ENCODE measurements around the gene PCDH15. TPM values are rescaled to one million over a fixed set of nuclear protein-coding genes. Genes with fewer than 3 reads are reported as not detected.

Gene PCDH15
- under 1 TPM in 3 of 4 donors, not detected in 1; 0.14 to 0.48 (median 0.37) TPM for total RNA-seq

DNA sequence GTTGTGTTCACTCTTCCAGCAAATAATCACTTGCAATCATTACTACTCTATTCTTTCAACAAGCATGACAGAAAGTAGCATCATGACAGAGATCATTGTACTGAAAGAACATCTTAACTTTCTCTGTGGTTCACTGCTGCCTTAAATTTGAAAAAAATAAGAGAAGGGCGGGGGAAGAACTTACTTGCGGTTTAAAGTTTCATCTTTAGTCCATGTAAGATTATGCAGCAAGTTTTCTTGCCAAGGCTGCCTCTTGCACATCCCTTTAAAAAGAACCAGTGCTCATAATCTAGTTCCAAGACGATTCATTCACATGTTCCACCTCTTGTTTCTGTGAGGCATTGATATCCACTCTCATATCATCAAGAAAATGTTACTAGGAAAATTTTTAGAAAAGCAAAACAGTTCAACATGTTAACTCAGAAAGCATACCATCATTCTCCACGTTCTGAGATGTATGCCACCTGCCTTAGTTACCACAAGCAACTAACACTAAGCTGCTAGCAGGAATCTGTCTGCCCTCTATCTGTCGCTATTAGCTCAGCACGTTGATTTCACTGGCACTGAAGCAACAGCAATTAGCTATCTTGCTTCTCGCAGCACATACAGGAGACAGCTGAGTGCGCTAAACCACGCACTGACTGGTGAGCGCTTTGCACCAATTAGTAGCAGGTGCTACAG, at the start of gene PCDH15:
Gene PCDH15, minus strand, starts transcription at position 491 of the 681 bp plus-strand sequence. CDS start 136,969 bp downstream, outside the sequence.
- H3K4me3 ChIP-seq, result no peak within 1 kb of the TSS
- H3K9me3 ChIP-seq, result no peaks in the 10 kb centered on the region
- no peaks in the 10 kb centered on the region for H3K36me3 ChIP-seq
- intact Hi-C loops (cut with DNase I; ENCODE audit: low total_unique reads) (no loop called here), in situ Hi-C loops (cut with MboI; ENCODE audit: low pct_ligation_motif_present in 1 of 4, low pct_unique_long_range_greater_than_20kb in 1 of 4, low sequenced_read_pairs in 3 of 4) (no loop called here)
- no peaks in the 10 kb centered on the region for H3K4me1 ChIP-seq
- H3K27ac ChIP-seq, result no peak within 1 kb of the TSS
- no peaks in the 10 kb centered on the region for H3K27me3 ChIP-seq
- no peak for DNase-seq
- TF ChIP-seq POLR2A (IDR thresholded peaks at IDR 0.05) (no peak), EP300 (IDR thresholded peaks at IDR 0.05; ENCODE audit: low read depth) (no peak)
- TF ChIP-seq, protein P1, sequence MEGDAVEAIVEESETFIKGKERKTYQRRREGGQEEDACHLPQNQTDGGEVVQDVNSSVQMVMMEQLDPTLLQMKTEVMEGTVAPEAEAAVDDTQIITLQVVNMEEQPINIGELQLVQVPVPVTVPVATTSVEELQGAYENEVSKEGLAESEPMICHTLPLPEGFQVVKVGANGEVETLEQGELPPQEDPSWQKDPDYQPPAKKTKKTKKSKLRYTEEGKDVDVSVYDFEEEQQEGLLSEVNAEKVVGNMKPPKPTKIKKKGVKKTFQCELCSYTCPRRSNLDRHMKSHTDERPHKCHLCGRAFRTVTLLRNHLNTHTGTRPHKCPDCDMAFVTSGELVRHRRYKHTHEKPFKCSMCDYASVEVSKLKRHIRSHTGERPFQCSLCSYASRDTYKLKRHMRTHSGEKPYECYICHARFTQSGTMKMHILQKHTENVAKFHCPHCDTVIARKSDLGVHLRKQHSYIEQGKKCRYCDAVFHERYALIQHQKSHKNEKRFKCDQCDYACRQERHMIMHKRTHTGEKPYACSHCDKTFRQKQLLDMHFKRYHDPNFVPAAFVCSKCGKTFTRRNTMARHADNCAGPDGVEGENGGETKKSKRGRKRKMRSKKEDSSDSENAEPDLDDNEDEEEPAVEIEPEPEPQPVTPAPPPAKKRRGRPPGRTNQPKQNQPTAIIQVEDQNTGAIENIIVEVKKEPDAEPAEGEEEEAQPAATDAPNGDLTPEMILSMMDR (IDR thresholded peaks at IDR 0.05), result no peak
- 29 to 49% methylated on average over 6 to 10 of the region's 10 CpGs for WGBS, 2 donors (ENCODE audit: low coverage in 1 of 2)

DNA sequence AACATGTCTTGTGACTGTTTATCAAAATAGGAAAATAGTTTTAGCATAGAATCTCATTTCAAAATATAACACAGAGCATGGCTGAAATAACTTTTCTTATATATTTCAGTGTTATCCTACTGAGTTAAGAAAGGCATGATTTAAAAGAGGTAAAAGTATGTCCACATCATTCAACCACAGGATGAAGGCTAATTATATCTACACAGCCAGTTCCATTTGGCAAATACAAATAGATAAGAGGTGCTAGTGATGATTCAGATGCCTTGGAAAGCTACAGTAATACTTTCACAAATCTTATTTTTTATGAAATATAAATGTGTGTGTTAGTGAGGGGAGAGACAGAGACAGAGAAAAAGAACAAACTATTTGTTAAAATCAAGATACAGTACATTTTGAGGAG, 42.9 kb upstream of the PCDH15 start:
- Histone ChIP-seq H3K4me3 (no peak overlapping the region), H3K4me1 (no peaks in the 10 kb centered on the region), H3K36me3 (no peaks in the 10 kb centered on the region), H3K9me3 (no peaks in the 10 kb centered on the region), H3K27me3 (no peaks in the 10 kb centered on the region), H3K27ac (no peak overlapping the region)
- TF ChIP-seq, protein P1 (IDR thresholded peaks at IDR 0.05), result no peak
- no peak for TF ChIP-seq POLR2AphosphoS5 (IDR thresholded peaks at IDR 0.05)
- intact Hi-C loops (cut with DNase I; ENCODE audit: low total_unique reads) (no loop called here), in situ Hi-C loops (cut with MboI; ENCODE audit: low pct_ligation_motif_present in 1 of 4, low pct_unique_long_range_greater_than_20kb in 1 of 4, low sequenced_read_pairs in 3 of 4) (no loop called here)
- no peak for DNase-seq

DNA sequence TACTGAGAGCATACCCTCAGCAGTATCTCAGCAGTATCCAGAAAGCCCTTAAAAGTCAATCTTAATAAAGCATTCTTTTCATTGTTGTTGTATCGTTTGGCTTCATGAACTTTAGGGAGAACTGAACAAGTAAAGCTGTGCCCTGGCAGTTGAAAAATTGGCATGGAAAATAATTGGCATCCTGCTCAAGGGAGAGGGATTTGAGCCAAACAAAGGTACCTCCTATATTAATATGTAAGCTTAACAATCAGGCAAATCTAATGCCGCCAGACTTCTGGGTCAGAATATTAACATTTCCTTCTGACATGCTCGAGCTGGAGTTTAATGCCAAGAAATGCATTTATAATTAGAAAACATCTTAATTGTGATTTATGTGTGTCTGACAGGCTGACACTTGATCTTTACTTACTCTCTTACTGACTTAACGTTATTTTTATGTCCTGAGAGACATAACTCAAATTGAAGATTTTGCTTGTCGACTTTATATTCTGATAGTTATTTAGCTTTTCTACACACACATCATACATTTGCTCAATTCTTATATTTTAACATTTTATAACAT, 42.1 kb upstream of the PCDH15 start:
- intact Hi-C loops (cut with DNase I; ENCODE audit: low total_unique reads) (no loop called here), in situ Hi-C loops (cut with MboI; ENCODE audit: low pct_ligation_motif_present in 1 of 4, low pct_unique_long_range_greater_than_20kb in 1 of 4, low sequenced_read_pairs in 3 of 4) (no loop called here)
- no peak overlapping the region for H3K4me3 ChIP-seq

GRCh38 chr10:54837479-54837878, 36.4 kb upstream of the PCDH15 start:
- no peak for DNase-seq
- intact Hi-C loops (cut with DNase I; ENCODE audit: low total_unique reads), result no loop called here
- no peaks in the 10 kb centered on the region for H3K9me3 ChIP-seq
- H3K4me3 ChIP-seq, result no peak overlapping the region
- in situ Hi-C loops (cut with MboI; ENCODE audit: low pct_ligation_motif_present in 1 of 4, low pct_unique_long_range_greater_than_20kb in 1 of 4, low sequenced_read_pairs in 3 of 4), result no loop called here
- no peak overlapping the region for H3K27ac ChIP-seq
- no peaks in the 10 kb centered on the region for H3K27me3 ChIP-seq
- H3K36me3 ChIP-seq, result no peaks in the 10 kb centered on the region
- H3K4me1 ChIP-seq, result no peaks in the 10 kb centered on the region
- TF ChIP-seq, protein P1 (IDR thresholded peaks at IDR 0.05), result no peak
- TF ChIP-seq POLR2AphosphoS5 (IDR thresholded peaks at IDR 0.05) (no peak), POLR2A (IDR thresholded peaks at IDR 0.05) (no peak), EP300 (IDR thresholded peaks at IDR 0.05; ENCODE audit: low read depth) (no peak)
- 72 to 75% methylated on average over 4 to 5 of the region's 5 CpGs for WGBS, 2 donors (ENCODE audit: low coverage in 1 of 2)

More for the DNA sequence above, 42.1 kb upstream of the PCDH15 start:
- Histone ChIP-seq H3K4me1 (no peaks in the 10 kb centered on the region), H3K36me3 (no peaks in the 10 kb centered on the region), H3K9me3 (no peaks in the 10 kb centered on the region), H3K27me3 (no peaks in the 10 kb centered on the region), H3K27ac (no peak overlapping the region)
- TF ChIP-seq POLR2AphosphoS5 (IDR thresholded peaks at IDR 0.05) (no peak), EP300 (IDR thresholded peaks at IDR 0.05; ENCODE audit: low read depth) (no peak), POLR2A (IDR thresholded peaks at IDR 0.05) (no peak)
- TF ChIP-seq, protein P1 (IDR thresholded peaks at IDR 0.05), result no peak
- DNase-seq, result no peak
- WGBS, 2 donors (ENCODE audit: low coverage in 1 of 2), result 47 to 56% methylated on average over 5 of the region's 5 CpGs
